H9 (cell line): Measurements from ENCODE around the gene TMEM140. TPM values are rescaled to one million over a fixed set of nuclear protein-coding genes. Genes with fewer than 3 reads are reported as not detected.

Experiments
- DNase-seq: peaks from one replicate; pipeline ENCODE4 v3.0.0-alpha.2; 2017
- H2AFZ ChIP-seq: one replicate; pipeline ENCODE4 v1.6.1; 2013; ENCODE audit warnings: mild to moderate bottlenecking, low read length, control low read depth, moderate library complexity
- H2AK5ac ChIP-seq: 2 replicates; pipeline ENCODE4 v1.6.1; 2013; ENCODE audit warnings: low read length, control low read depth, mixed read lengths; ENCODE audit not compliant: insufficient read length
- H2BK120ac ChIP-seq: one replicate; pipeline ENCODE4 v1.6.1; 2013; ENCODE audit warnings: low read depth, mild to moderate bottlenecking, low read length, control low read depth, inconsistent platforms; ENCODE audit not compliant: poor library complexity, severe bottlenecking
- H2BK12ac ChIP-seq: 2 replicates; pipeline ENCODE4 v1.6.1; 2013; ENCODE audit warnings: low read length, control low read depth, mixed read lengths, low read depth; ENCODE audit not compliant: insufficient read length
- H2BK15ac ChIP-seq: 2 replicates; pipeline ENCODE4 v1.6.1; 2013; ENCODE audit warnings: low read depth, low read length, control low read depth
- H2BK20ac ChIP-seq: one replicate; pipeline ENCODE4 v1.6.1; 2013; ENCODE audit warnings: low read depth, mild to moderate bottlenecking, low read length, control low read depth, inconsistent platforms; ENCODE audit not compliant: poor library complexity, severe bottlenecking
- H2BK5ac ChIP-seq: 2 replicates; pipeline ENCODE4 v1.6.1; 2013; ENCODE audit warnings: low read length, control low read depth, mixed read lengths; ENCODE audit not compliant: insufficient read length
- H3K14ac ChIP-seq: 2 replicates; pipeline ENCODE4 v1.6.1; 2013; ENCODE audit warnings: low read length, control low read depth; ENCODE audit not compliant: insufficient read depth
- H3K18ac ChIP-seq: 2 replicates; pipeline ENCODE4 v1.6.1; 2013; ENCODE audit warnings: low read depth, mild to moderate bottlenecking, mixed read lengths, low read length, control low read depth; ENCODE audit not compliant: insufficient read length
- H3K23ac ChIP-seq: 2 replicates; pipeline ENCODE4 v1.6.1; 2013; ENCODE audit warnings: low read length, control low read depth, mixed read lengths, low read depth; ENCODE audit not compliant: insufficient read length
- H3K23me2 ChIP-seq: 2 replicates; pipeline ENCODE4 v1.6.1; 2013; ENCODE audit warnings: low read depth, mild to moderate bottlenecking, mixed read lengths, low read length, control low read depth; ENCODE audit not compliant: insufficient read length, poor library complexity, severe bottlenecking
- H3K27ac ChIP-seq: 2 replicates; pipeline ENCODE4 v1.5.1; 2013; ENCODE audit warnings: low read length, control low read depth, mixed read lengths, low read depth; ENCODE audit not compliant: insufficient read length
- H3K27me3 ChIP-seq: 2 replicates; pipeline ENCODE4 v1.6.1; 2013; ENCODE audit warnings: low read length, control low read depth, inconsistent platforms; ENCODE audit not compliant: insufficient read depth
- H3K4ac ChIP-seq: 2 replicates; pipeline ENCODE4 v1.6.1; 2013; ENCODE audit warnings: low read depth, mild to moderate bottlenecking, control low read depth, inconsistent platforms, low read length, moderate library complexity
- H3K4me1 ChIP-seq: 2 replicates; pipeline ENCODE4 v1.6.1; 2013; ENCODE audit warnings: low read length, control low read depth, inconsistent platforms; ENCODE audit not compliant: insufficient read depth
- H3K4me2 ChIP-seq: 2 replicates; pipeline ENCODE4 v1.6.1; 2013; ENCODE audit warnings: low read length, control low read depth, mixed read lengths; ENCODE audit not compliant: insufficient read length, insufficient read depth
- H3K56ac ChIP-seq: 2 replicates; pipeline ENCODE4 v1.6.1; 2013; ENCODE audit warnings: low read depth, mild to moderate bottlenecking, mixed read lengths, low read length, control low read depth; ENCODE audit not compliant: insufficient read length
- H3K79me1 ChIP-seq: 2 replicates; pipeline ENCODE4 v1.6.1; 2013; ENCODE audit warnings: low read depth, mild to moderate bottlenecking, moderate library complexity, low read length, control low read depth, inconsistent platforms; ENCODE audit not compliant: insufficient read depth, poor library complexity, severe bottlenecking
- H3K79me2 ChIP-seq: 2 replicates; pipeline ENCODE4 v1.6.1; 2013; ENCODE audit warnings: low read length, control low read depth, inconsistent platforms; ENCODE audit not compliant: insufficient read depth
- H3K9ac ChIP-seq: 2 replicates; pipeline ENCODE4 v1.6.1; 2013; ENCODE audit warnings: low read length, control low read depth, mixed read lengths; ENCODE audit not compliant: insufficient read length; ENCODE audit errors: extremely low read depth
- H3K9me3 ChIP-seq: one replicate; pipeline ENCODE4 v1.6.1; 2013; ENCODE audit warnings: low read depth, low read length, inconsistent platforms; ENCODE audit not compliant: control insufficient read depth
- H3T11ph ChIP-seq: one replicate; pipeline ENCODE4 v1.6.1; 2013; ENCODE audit warnings: mild to moderate bottlenecking, low read length, control low read depth, inconsistent platforms
- H4K20me1 ChIP-seq: one replicate; pipeline ENCODE4 v1.6.1; 2013; ENCODE audit not compliant: control insufficient read depth, insufficient read length, insufficient read depth
- H4K5ac ChIP-seq: 2 replicates; pipeline ENCODE4 v1.6.1; 2013; ENCODE audit warnings: low read depth, mild to moderate bottlenecking, mixed read lengths, low read length, control low read depth; ENCODE audit not compliant: insufficient read length
- H4K8ac ChIP-seq: replicated peaks from 2 replicates; pipeline ENCODE4 v1.6.1; 2013; ENCODE audit warnings: low read length, control low read depth, mixed read lengths, low read depth; ENCODE audit not compliant: insufficient read length
- H4K91ac ChIP-seq: 2 replicates; pipeline ENCODE4 v1.6.1; 2013; ENCODE audit warnings: low read depth, mild to moderate bottlenecking, moderate library complexity, mixed read lengths, low read length, control low read depth; ENCODE audit not compliant: insufficient read length
- H3K27ac Mint-ChIP-seq, 3 experiments: 2 replicates in 2 of 3; 3 replicates in 1 of 3; pipeline ENCODE4 v1.8.0; 2020 to 2021; ENCODE audit warnings: mixed read lengths in 3 of 3, mild to moderate bottlenecking in 1 of 3, moderate library complexity in 1 of 3
- H3K27me3 Mint-ChIP-seq: 2 replicates; pipeline ENCODE4 v1.8.0; 2021; ENCODE audit warnings: low read depth, mild to moderate bottlenecking, moderate library complexity, mixed read lengths
- H3K36me3 Mint-ChIP-seq, 3 experiments: 2 replicates in 2 of 3; 3 replicates in 1 of 3; pipeline ENCODE4 v1.8.0; 2020 to 2021; ENCODE audit warnings: low read depth in 3 of 3, mixed read lengths in 3 of 3; ENCODE audit not compliant: insufficient read depth in 1 of 3
- H3K4me1 Mint-ChIP-seq, 2 experiments: 2 replicates each; pipeline ENCODE4 v1.8.0; 2020; ENCODE audit warnings: mixed read lengths in 2 of 2
- H3K4me3 Mint-ChIP-seq, 2 experiments: 2 replicates in 1 of 2; 3 replicates in 1 of 2; pipeline ENCODE4 v1.8.0; 2020 to 2021; ENCODE audit warnings: mild to moderate bottlenecking in 2 of 2, mixed read lengths in 2 of 2, moderate library complexity in 1 of 2
- H3K9me3 Mint-ChIP-seq, 2 experiments: 2 replicates in 1 of 2; 3 replicates in 1 of 2; pipeline ENCODE4 v1.8.0; 2020; ENCODE audit warnings: mild to moderate bottlenecking in 2 of 2, mixed read lengths in 2 of 2, moderate library complexity in 1 of 2
- CTCF ChIP-seq: fragments of 200-600 bp; sonication (generic); conservative IDR thresholded peaks from 3 replicates; pipeline ENCODE4 v1.8.0; 2021; ENCODE audit warnings: antibody characterized with exemption, mild to moderate bottlenecking
- WGBS: extraction: QIAGEN DNeasy Blood & Tissue Kit; methylation state at CpG from one replicate; pipeline ENCODE4 v1.1.7; 2013; ENCODE audit warnings: missing lambda C conversion rate, low lambda C conversion rate, mixed read lengths; ENCODE audit not compliant: insufficient read length; ENCODE audit errors: extremely low coverage; 5-methylcytosine and 5-hydroxymethylcytosine counted together
- long read RNA-seq: library from polyadenylated mRNA; unstranded; transcript quantifications from one replicate; pipeline ENCODE4 v2.0.0, GENCODE V29; 2020
- total RNA-seq: library from RNA; stranded (reverse); gene quantifications from 2 replicates; pipeline ENCODE4 v1.2.1, GENCODE V29; 2021

The TMEM140 gene
- not detected in 2 replicates for total RNA-seq
- long read RNA-seq, partial matches to known transcripts = 0 of 1 reads
- long read RNA-seq, other reads (novel, unspliced or antisense) = 1 of 1 reads

DNA sequence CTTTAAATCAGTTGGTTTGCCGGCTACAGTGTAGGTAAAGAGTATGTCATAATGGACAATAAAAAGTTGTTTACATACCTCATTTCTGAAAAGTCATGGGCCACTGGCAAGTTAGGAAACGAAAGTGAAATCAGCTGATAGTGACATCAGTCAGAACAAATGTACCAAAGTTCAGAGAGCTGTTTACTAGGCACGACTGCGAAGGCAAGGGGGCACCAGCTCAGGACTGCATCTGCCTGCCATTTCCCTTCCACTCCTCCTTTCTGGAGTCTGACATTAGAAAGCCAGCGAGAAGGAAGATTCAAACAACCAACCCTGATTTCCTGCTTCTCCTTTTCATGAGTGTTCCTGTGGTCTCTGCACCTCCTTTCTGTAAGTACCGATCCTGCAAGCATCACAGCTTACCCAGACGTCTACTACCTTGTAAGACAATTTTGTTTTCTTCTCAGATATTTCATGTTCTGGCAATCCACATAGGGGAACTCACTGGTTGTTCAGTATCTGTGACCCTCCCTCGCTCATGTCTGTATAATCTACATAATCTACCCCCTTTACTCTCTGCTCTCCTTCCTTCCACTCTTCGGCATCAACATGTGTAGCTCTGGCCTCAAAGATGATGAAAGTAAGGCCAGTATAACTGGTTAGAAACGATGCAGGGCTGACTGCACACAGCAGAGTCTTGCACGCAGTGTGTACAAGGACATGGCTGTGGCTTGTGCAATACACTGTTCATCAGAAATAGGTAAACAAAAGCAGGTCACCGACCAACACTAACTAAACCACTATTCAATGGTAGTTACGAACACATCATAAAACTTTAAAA is at the start of gene TMEM140:
Gene TMEM140, plus strand, starts transcription at position 174 of the 823 bp plus-strand sequence. CDS start 16,370 bp downstream, outside the sequence.
- 0 out of 7 replicates have a peak, but pooled peaks cover 0 to 3% (median 0%) of the 10 kb centered on the region in 3 experiments for H3K36me3 Mint-ChIP-seq
- H3K27ac Mint-ChIP-seq = peak within 1 kb of the TSS in 2 of 3 experiments; percentile 15 to 25; a peak in 3 of 7 replicates
- Histone ChIP-seq H3K23me2 (no peaks in the 10 kb centered on the region), H3K4me2 (no peak within 1 kb of the TSS), H4K91ac (no peak within 1 kb of the TSS), H3T11ph (no peak within 1 kb of the TSS), H3K9me3 (no peaks in the 10 kb centered on the region), H2BK15ac (no peak within 1 kb of the TSS), H3K4me1 (no peaks in the 10 kb centered on the region), H4K8ac (no peak within 1 kb of the TSS), H3K14ac (no peak within 1 kb of the TSS), H3K27me3 (no peaks in the 10 kb centered on the region), H3K79me1 (no peaks in the 10 kb centered on the region), H2BK120ac (no peak within 1 kb of the TSS), H3K56ac (no peak within 1 kb of the TSS), H2AFZ (no peak within 1 kb of the TSS), H3K18ac (no peak within 1 kb of the TSS), H2BK20ac (no peak within 1 kb of the TSS), H2BK12ac (no peak within 1 kb of the TSS), H3K27ac (no peak within 1 kb of the TSS), H3K79me2 (no peaks in the 10 kb centered on the region), H3K4ac (no peak within 1 kb of the TSS), H3K9ac (no peak within 1 kb of the TSS), H3K23ac (no peak within 1 kb of the TSS), H4K20me1 (no peaks in the 10 kb centered on the region), H2AK5ac (no peak within 1 kb of the TSS), H2BK5ac (no peak within 1 kb of the TSS), H4K5ac (no peak within 1 kb of the TSS)
- no peak within 1 kb of the TSS for H3K4me3 Mint-ChIP-seq
- no peaks in the 10 kb centered on the region; a peak in 1 of 5 replicates for H3K9me3 Mint-ChIP-seq
- H3K27me3 Mint-ChIP-seq = no peaks in the 10 kb centered on the region
- WGBS = no CpG with 5 or more reads among the region's 13 CpGs
- TF ChIP-seq CTCF = no peak
- peaks cover 2 to 8% of the 10 kb centered on the region in 2 experiments; a peak in 2 of 4 replicates for H3K4me1 Mint-ChIP-seq
- no peak for DNase-seq
